H1 (cell line): ENCODE measurements around the gene TPP1. TPM values are rescaled to one million over a fixed set of nuclear protein-coding genes. Genes with fewer than 3 reads are reported as not detected.

Experiments
- RNF2 ChIP-seq: fragments of 200-900, 300-1000 bp; sonication (generic); IDR thresholded peaks from 2 replicates; pipeline ENCODE4 v1.7.1; 2016; ENCODE audit warnings: borderline replicate concordance, low read depth, mild to moderate bottlenecking, antibody characterized with exemption, low read length; ENCODE audit not compliant: poor library complexity, severe bottlenecking; ENCODE audit errors: missing control alignments
- SP2 ChIP-seq: IDR thresholded peaks from 2 replicates; pipeline ENCODE4 v1.6.1; 2012; ENCODE audit warnings: mild to moderate bottlenecking, low read length, inconsistent platforms
- ZNF274 ChIP-seq: IDR thresholded peaks from 2 replicates; pipeline ENCODE4 v1.7.0; 2012; ENCODE audit warnings: low read length, borderline replicate concordance; ENCODE audit errors: extremely low read depth
- polyA plus RNA-seq, 7 experiments: library from polyadenylated mRNA; depleted of rRNA in 3 of 7; stranded (reverse) in 5 of 7; unstranded in 2 of 7; fragments of >200 nt in 5 of 7; fragments of 200-250 nt in 2 of 7; gene quantifications; 1 replicate in 5 of 7; 2 replicates in 1 of 7; 4 replicates in 1 of 7; pipeline versions ENCODE4 v1.2.1 to v1.2.3, GENCODE V29; 2011 to 2013; ENCODE audit warnings: missing spikeins in 2 of 7, mixed read lengths in 2 of 7
- total RNA-seq: library from RNA; stranded (reverse); fragmentation: NEBNext Ultra II Directional; extraction: Animal tissue kit (Norgen Biotek cat#: 25700); gene quantifications from 2 replicates; pipeline ENCODE4 v1.2.1, GENCODE V29; 2021
- TF ChIP-seq, protein P1 (sequence below): IDR thresholded peaks from 2 replicates; pipeline ENCODE4 v1.6.1; 2012; ENCODE audit warnings: low read length, inconsistent platforms

Gene TPP1
- total and polyA plus RNA-seq, 2 of the 8 experiments (the other 6 are each of a cell fraction or from before 2014, with no cell fraction given): 36.1 to 77.5 TPM

GRCh38 chr11:6654281-6655019 is 35.2 kb upstream of the TPP1 start (continued):
- TF ChIP-seq RNF2 (no peak), ZNF274 (no peak), SP2 (no peak)
- TF ChIP-seq, protein P1, sequence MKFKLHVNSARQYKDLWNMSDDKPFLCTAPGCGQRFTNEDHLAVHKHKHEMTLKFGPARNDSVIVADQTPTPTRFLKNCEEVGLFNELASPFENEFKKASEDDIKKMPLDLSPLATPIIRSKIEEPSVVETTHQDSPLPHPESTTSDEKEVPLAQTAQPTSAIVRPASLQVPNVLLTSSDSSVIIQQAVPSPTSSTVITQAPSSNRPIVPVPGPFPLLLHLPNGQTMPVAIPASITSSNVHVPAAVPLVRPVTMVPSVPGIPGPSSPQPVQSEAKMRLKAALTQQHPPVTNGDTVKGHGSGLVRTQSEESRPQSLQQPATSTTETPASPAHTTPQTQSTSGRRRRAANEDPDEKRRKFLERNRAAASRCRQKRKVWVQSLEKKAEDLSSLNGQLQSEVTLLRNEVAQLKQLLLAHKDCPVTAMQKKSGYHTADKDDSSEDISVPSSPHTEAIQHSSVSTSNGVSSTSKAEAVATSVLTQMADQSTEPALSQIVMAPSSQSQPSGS: no peak
